ENCODE data around the gene ATG16L1. TPM values are rescaled to one million over a fixed set of nuclear protein-coding genes. Genes with fewer than 3 reads are reported as not detected.

ATG16L1 gene
- total and polyA plus RNA-seq, 10 of the 15 experiments (the other 5 are each of a cell fraction or from before 2014, with no cell fraction given): 5.2 to 26.6 (median 15.6) TPM

- intact Hi-C loops (cut with micrococcal nuclease; ENCODE audit: unreplicated experiment): no loop called here
- BruUV-seq (replicated peaks): no TSS peak
- in situ Hi-C loops (cut with MboI): no loop called here
- SMC1A ChIA-PET (ENCODE audit: uncharacterized antibody, unreplicated experiment): no interaction called here
- Histone ChIP-seq H3K4me3 (no peak overlapping the region), H3K27ac (ENCODE audit: control insufficient read depth, insufficient read depth) (no peak overlapping the region), H3K27me3 (replicated peaks in 1 of 2; ENCODE audit: control insufficient read depth in 2 of 2, insufficient read depth in 2 of 2, low read length in 1 of 2) (no peaks in the 10 kb centered on the region), H3K9ac (ENCODE audit: control insufficient read depth, insufficient read depth, low read length) (no peak overlapping the region), H3K4me2 (ENCODE audit: control insufficient read depth, insufficient read depth) (no peak overlapping the region), H4K20me1 (ENCODE audit: control insufficient read depth, insufficient read depth) (no peaks in the 10 kb centered on the region), H2AFZ (ENCODE audit: control insufficient read depth, low read depth, low read length) (no peak overlapping the region), H3K4me1 (ENCODE audit: control insufficient read depth, insufficient read depth, low read length) (peaks cover 13% of the 10 kb centered on the region), H3K9me3 (replicated peaks; ENCODE audit: control insufficient read depth, insufficient read depth, low read length) (no peaks in the 10 kb centered on the region), H3K79me2 (ENCODE audit: control insufficient read depth, insufficient read depth, low read length) (no peaks in the 10 kb centered on the region), H3K36me3 (ENCODE audit: control insufficient read depth in 2 of 2, insufficient read depth in 2 of 2, low read length in 1 of 2) (no peaks in the 10 kb centered on the region)
- WGBS (ENCODE audit: insufficient coverage, insufficient replicate concordance, low lambda C conversion rate, missing lambda C conversion rate): 71% methylated on average over 1 of the region's 1 CpG
- CTCF ChIA-PET: no interaction called here
- ATAC-seq (no peak), DNase-seq (ENCODE audit: low read depth, low spot score) (no peak), FAIRE-seq (no peak)
- TF ChIP-seq DPF2 (IDR thresholded peaks at IDR 0.05) (no peak), SP1 (IDR thresholded peaks at IDR 0.05; ENCODE audit: low read depth, low read length) (no peak), MAX (IDR thresholded peaks at IDR 0.05; ENCODE audit: low read depth, low read length) (no peak), RBBP5 (conservative IDR thresholded peaks at IDR 0.05) (no peak), NR2F1 (conservative IDR thresholded peaks at IDR 0.05) (no peak), TCF7 (IDR thresholded peaks at IDR 0.05; ENCODE audit: borderline replicate concordance) (no peak), TARDBP (IDR thresholded peaks at IDR 0.05; ENCODE audit: borderline replicate concordance) (no peak), CHD2 (IDR thresholded peaks at IDR 0.05; ENCODE audit: borderline replicate concordance, low read depth, low read length) (no peak), WRNIP1 (IDR thresholded peaks at IDR 0.05; ENCODE audit: borderline replicate concordance, low read depth, low read length) (no peak), PKNOX1 (IDR thresholded peaks at IDR 0.05) (no peak), MTA2 (IDR thresholded peaks at IDR 0.05; ENCODE audit: low read depth) (no peak), YY1 (IDR thresholded peaks at IDR 0.05; ENCODE audit: low read depth, low read length) (no peak), ZNF274 (IDR thresholded peaks at IDR 0.05; ENCODE audit: insufficient read depth, insufficient read length) (no peak)
- POLR2A ChIA-PET: interaction anchor here (0.7 kb wide), 1 partner anchor 353 kb away, joined by 5 read pairs; no protein-coding TSS in a partner anchor
- RAD21 ChIA-PET (ENCODE audit: unreplicated experiment): no interaction called here
Measured at GRCh38 chr2:233219848-233220247, 31.6 kb upstream of the ATG16L1 start.
